ENCODE results near the gene AKT3. TPM values are rescaled to one million over a fixed set of nuclear protein-coding genes. Genes with fewer than 3 reads are reported as not detected.
A peak's percentile ranks its signal among the peaks of the same experiment; 100 is the strongest.

Gene AKT3
- total RNA-seq, 2 experiments from 2014 or later = 31.7 to 34.6 TPM

- Mint-ChIP-seq H3K27me3 (no peaks in the 10 kb centered on the region), H3K27ac (no peak overlapping the region), H3K9me3 (peaks cover 6% of the 10 kb centered on the region), H3K36me3 (ENCODE audit: low read depth) (peaks cover 13% of the 10 kb centered on the region), H3K4me1 (ENCODE audit: low read depth) (peaks cover 11% of the 10 kb centered on the region), H3K4me3 (no peak overlapping the region)
- intact Hi-C loops (cut with micrococcal nuclease) = no loop called here
- POLR2A ChIA-PET = no interaction called here
- CTCF ChIA-PET = interaction anchor here (1.7 kb wide), 1 partner anchor 9 kb away, joined by 4 read pairs; no protein-coding TSS in a partner anchor
- ATAC-seq = no peak
- DNase-seq = no peak
- no peak for TF ChIP-seq CTCF (IDR thresholded peaks at IDR 0.05)
Observed at GRCh38 chr1:243526180-243526579, 323.9 kb downstream of the AKT3 start.

- ATAC-seq (no peak), DNase-seq (no peak)
- Mint-ChIP-seq H3K4me3 (no peak overlapping the region), H3K36me3 (ENCODE audit: low read depth) (peaks cover 12% of the 10 kb centered on the region), H3K27ac (no peak overlapping the region), H3K9me3 (peaks cover 6% of the 10 kb centered on the region), H3K27me3 (no peaks in the 10 kb centered on the region), H3K4me1 (ENCODE audit: low read depth) (peaks cover 8% of the 10 kb centered on the region)
- TF ChIP-seq CTCF (IDR thresholded peaks at IDR 0.05) = no peak
- intact Hi-C loops (cut with micrococcal nuclease) = no loop called here
- POLR2A ChIA-PET = no interaction called here
- CTCF ChIA-PET = no interaction called here
Observed at GRCh38 chr1:243525085-243525487, 325.0 kb downstream of the AKT3 start.

GRCh38 chr1:243523766-243524165 lies 326.3 kb downstream of the AKT3 start:
- Mint-ChIP-seq H3K27ac (no peak overlapping the region), H3K4me3 (no peak overlapping the region), H3K4me1 (ENCODE audit: low read depth) (peaks cover 8% of the 10 kb centered on the region), H3K9me3 (peaks cover 5% of the 10 kb centered on the region), H3K36me3 (ENCODE audit: low read depth) (peaks cover 9% of the 10 kb centered on the region), H3K27me3 (no peaks in the 10 kb centered on the region)
- no peak for ATAC-seq
- CTCF ChIA-PET = no interaction called here
- POLR2A ChIA-PET = no interaction called here
- no peak for DNase-seq
- TF ChIP-seq CTCF (IDR thresholded peaks at IDR 0.05) = no peak
- intact Hi-C loops (cut with micrococcal nuclease) = no loop called here

GRCh38 chr1:243520831-243521230 lies 329.2 kb downstream of the AKT3 start:
- CTCF ChIA-PET = interaction anchor here (1.5 kb wide), 1 partner anchor 779 kb away, joined by 3 read pairs; no protein-coding TSS in a partner anchor

GRCh38 chr1:243514927-243515326 lies 335.1 kb downstream of the AKT3 start:
- CTCF ChIA-PET = no interaction called here
- H3K36me3 Mint-ChIP-seq (ENCODE audit: low read depth) = peaks cover 20% of the 10 kb centered on the region
- TF ChIP-seq CTCF (IDR thresholded peaks at IDR 0.05) = no peak
- no peak for DNase-seq
- peak; percentile 30 for ATAC-seq
- intact Hi-C loops (cut with micrococcal nuclease) = no loop called here
- peaks cover 12% of the 10 kb centered on the region for H3K4me1 Mint-ChIP-seq (ENCODE audit: low read depth)
- no peak overlapping the region for H3K27ac Mint-ChIP-seq
- H3K4me3 Mint-ChIP-seq = no peak overlapping the region
- H3K9me3 Mint-ChIP-seq = peaks cover 4% of the 10 kb centered on the region
- no peaks in the 10 kb centered on the region for H3K27me3 Mint-ChIP-seq
- POLR2A ChIA-PET = no interaction called here

More at GRCh38 chr1:243520831-243521230, 329.2 kb downstream of the AKT3 start:
- Mint-ChIP-seq H3K4me3 (no peak overlapping the region), H3K27me3 (no peaks in the 10 kb centered on the region), H3K27ac (no peak overlapping the region), H3K36me3 (ENCODE audit: low read depth) (peaks cover 14% of the 10 kb centered on the region), H3K4me1 (ENCODE audit: low read depth) (peaks cover 7% of the 10 kb centered on the region), H3K9me3 (peaks cover 4% of the 10 kb centered on the region)
- no peak for TF ChIP-seq CTCF (IDR thresholded peaks at IDR 0.05)
- ATAC-seq (no peak), DNase-seq (no peak)
- intact Hi-C loops (cut with micrococcal nuclease) = no loop called here
- POLR2A ChIA-PET = no interaction called here
